Stimulated activated CD4-positive, alpha-beta T cell treated with anti-CD3 and anti-CD28 coated beads, Interleukin-4, amount 100 ng/mL, for 1 hour (primary cell): ENCODE data around the gene SSR4.
"Not testable (repeated sequence)": the region's sequence is repeated elsewhere in the genome, so short reads cannot be mapped to it uniquely, and the experiment has no call there.

Experiments used
- DNase-seq: peaks from one replicate; pipeline ENCODE4 v3.0.0-alpha.2; 2020

Gene SSR4

DNA sequence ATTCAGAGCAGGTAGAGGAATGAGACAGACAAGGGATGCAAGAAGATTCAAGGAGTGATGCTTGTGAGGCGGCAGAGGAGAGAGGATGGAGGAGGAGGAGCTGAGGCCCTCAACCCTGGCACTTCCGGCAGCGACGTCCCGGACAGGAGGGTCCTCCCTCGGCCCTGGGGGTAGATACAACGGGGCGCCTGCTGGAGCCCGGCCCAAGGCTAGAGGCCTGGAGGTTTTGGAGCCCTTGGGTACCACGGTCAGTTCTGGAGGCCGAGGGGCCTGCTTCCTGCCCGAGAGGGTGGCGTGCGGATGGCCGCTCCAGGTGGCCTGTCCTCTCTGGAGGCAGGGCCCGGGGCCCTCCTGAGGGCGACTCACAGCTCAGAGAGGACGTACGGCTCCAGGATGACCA, 13.5 kb downstream of the SSR4 start:
- DNase-seq: no peak

DNA sequence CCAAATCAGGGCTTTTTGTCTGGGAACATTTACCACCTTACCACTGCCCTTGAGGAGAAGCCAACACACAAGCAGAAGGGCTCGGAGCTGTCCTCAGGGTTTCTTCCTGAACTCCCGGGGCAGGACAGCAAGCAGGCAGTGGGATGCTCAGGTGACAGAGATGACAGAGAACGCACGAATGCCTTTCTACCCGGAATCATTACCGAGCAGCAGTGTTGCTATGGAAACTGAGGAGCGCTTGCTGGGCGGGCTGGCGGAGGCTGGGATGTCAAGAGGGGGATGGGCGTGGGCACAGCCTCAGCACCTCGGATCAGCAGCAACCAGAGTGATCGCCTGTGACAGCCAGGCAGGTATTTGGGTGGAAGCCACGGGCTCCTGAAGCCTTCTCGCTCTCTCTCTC, 17.8 kb downstream of the SSR4 start:
- no peak for DNase-seq

DNA sequence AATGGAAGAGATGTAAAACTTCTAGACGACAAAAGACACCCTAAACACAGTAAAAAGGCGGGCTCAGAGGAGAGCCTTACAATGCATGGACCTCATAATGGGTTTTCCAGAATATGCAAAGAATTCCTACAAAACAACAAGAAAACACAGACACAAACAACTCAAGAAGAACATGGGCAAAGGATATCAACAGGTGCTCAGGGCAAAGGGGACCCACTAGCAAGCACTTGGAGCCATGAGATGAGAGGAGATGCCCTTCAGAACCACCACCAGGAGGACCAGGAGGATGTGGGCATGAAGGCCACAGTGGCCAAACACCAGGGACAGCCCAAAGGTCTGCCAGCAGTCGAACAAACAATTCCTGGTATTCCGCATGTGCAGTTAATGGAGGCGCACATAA, 18.7 kb downstream of the SSR4 start:
- no peak for DNase-seq

DNA sequence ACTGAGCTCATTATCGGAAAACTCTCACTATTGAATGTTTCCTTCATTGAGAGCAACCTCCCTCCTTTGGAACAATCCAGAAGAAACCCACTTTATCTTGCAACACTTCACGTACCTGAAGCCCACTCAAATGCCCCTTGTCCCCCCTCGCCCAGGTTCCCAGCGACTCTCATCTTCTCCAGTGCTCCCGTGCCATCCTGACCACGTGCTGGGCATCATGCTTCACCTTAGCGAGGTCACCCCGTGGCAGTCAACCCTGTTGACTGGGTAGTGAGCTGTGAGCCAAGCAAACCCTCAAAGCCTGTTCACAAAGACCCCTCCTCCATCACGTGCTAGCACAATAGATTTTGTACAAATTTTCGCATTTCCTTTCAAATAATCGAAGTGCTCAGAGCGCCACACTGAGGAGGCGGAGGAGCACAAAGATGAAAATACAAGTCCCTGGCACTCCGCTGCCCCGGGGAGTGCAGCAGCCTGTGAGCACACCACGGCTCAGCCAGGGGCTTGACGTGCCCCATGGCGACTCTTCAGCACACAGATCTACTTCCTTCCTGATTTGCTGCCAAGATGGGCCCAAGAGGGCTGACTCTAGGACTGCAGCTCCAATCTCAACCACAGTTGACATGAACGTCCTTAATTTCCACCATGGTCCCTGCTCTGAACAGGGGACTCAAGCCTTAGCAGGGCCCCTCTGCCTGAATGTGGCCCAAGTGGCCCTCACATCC, 20.3 kb downstream of the SSR4 start:
- no peak for DNase-seq

DNA sequence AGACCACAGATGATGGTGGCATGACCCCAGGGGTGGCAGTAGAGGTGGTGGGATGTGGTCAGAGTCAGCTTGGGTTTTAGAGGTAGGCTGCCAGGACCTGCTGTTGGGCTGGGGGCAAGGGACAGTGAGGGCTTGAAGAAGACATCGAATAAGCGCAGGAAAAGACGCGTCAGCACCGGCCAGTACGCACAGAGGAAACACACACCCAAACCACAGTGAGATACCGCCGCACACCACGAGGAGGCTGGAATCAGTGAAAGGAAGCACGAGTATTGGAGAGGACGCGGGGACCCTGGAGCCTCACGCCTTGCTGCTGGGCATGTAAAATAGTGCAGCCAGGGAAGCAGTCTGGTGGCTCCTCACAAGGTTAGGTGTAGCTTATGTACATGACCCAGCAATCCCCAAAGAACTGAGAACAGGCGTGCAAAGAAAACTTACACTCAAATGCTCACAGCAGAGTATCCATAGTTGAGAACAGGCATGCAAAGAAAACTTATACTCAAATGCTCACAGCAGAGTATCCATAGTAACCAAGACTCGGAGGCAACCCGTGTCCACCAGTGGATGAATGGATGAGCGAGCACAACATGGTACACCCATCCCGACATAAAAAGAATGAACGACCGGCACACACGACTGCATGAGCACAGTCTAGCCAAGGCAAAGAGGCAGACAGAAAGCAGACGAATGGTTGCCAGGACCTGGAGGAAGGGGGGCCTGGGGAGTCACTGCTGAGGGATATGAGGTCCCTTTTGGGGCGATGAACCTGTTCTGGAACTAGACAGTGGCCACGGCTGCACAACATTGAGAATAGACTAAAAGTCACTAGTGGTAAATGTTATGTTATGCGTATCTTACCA, 22.6 kb downstream of the SSR4 start:
- DNase-seq: peak; percentile 36

- not testable (repeated sequence) for DNase-seq
These were observed 23.6 kb downstream of the SSR4 start for GRCh38 chrX:153818064-153818463.

DNA sequence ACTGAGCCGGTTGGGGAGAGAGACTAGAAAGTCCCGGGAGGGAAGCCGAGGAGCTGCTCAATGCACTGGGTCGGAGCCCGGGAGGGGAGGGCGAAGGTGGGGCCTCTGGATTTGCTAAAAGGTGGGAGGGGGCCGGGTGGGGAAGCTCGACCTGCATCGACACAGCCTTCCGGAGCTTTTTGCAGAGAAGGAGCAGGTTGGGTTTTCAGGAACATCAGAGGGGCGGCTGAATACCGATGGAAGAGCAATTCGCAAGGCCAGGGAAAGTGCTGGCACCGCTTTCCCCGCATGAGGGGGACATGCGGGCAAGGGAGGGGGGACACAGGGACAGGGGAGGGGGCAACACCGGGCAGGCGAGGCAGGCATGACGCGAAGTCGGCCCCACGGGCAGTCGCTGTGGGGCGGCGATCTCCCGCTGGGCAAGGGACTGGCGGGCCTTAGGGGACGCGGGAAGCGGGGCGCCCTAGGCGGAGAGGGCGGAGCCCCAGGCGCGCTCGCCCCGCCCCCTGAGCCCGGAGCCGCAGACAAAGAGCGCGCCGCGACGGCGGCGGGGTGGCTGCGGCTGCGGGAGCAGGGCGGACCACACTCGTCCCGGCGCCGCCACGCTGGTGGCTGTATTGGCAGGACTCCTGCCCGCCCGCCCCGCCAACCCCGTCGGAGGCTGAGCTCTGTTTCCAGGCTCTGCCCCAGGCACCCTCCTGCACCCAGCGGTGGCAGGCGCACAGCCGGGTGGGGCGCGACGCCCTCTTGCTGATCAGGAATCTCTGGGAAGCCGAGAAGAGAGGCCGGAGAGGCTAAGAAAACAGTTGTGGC, 24.3 kb downstream of the SSR4 start:
- DNase-seq: peak; percentile 58

GRCh38 chrX:153819384-153820040, 25.0 kb downstream of the SSR4 start:
- DNase-seq: no peak

- DNase-seq: no peak
These were observed 26.1 kb downstream of the SSR4 start for GRCh38 chrX:153820601-153821000.

DNA sequence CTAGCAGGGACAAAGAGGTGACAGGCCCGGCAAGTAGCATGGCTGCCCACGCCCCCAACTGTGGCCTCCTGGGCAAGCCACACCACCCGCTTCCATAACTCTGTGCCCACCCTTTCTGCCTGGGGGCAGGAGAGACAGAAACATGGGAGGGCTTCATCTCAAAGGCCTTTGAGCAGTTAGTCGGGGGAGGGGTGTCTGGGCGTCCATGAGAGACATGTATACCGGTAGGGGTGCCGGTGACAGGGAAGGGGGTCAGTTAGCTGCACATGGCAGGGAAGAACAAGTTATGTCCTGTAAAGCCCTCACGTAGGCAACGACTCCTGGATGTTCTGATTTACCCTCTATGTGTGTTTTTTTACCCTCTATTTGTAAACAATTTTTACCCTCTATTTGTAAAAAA, 26.6 kb downstream of the SSR4 start:
- no peak for DNase-seq

GRCh38 chrX:153824348-153824747, 29.9 kb downstream of the SSR4 start:
- DNase-seq: no peak

- no peak for DNase-seq
These were observed 30.6 kb downstream of the SSR4 start for GRCh38 chrX:153825042-153825441.

- DNase-seq: no peak
These were observed 32.5 kb downstream of the SSR4 start for GRCh38 chrX:153827016-153827415.

DNA sequence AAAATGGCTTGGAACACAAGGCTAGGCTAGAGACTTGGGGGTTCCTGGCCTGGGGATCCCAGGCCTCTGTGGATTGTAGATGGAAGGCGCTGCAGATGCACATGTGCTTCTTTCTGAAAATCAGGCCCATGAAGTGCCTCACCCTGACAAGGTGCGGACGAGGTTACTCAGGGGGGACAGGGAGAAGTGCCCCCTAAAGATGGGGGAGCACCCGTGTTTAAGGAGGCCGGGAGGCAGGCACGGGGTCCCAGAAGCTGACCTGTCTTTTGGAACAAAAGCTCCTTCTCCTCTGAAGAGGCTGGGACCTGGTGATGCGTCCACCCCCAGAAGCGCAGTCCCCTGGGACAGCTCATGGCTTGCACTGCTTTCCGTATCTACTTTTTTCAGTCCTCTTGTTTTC, 33.4 kb downstream of the SSR4 start:
- DNase-seq: no peak

DNA sequence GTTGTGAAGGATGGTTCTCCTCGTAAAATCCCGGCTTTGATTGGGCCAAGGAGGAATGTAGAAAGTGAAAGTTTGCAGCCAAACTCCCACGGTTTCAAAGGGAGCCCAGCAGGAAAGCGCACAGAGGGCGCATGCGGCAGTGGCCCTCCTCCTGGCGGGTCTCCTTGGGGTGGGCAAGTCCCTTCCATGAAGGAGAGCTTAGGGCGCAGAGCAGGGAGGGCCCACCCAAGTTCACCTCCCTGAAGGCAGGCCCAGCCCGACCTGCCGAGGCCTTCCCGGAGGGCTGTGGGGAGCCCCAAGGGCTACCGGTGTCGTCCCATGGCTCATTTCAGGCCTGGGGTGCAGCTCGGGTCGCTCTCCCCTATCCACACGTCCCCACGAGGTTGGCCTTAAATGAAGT, 33.8 kb downstream of the SSR4 start:
- DNase-seq: no peak

GRCh38 chrX:153828723-153829548, 34.5 kb downstream of the SSR4 start:
- DNase-seq: no peak

- DNase-seq: no peak
These were observed 35.0 kb downstream of the SSR4 start for GRCh38 chrX:153829549-153829798.

- DNase-seq: no peak
These were observed 35.6 kb downstream of the SSR4 start, which contains the start of gene PDZD4 for GRCh38 chrX:153829799-153830639. TSS of gene PDZD4 (minus strand) at chrX:153830544. CDS start at chrX:153830298, 246 bp downstream.

GRCh38 chrX:153830640-153831428, 36.4 kb downstream of the SSR4 start:
- DNase-seq: no peak

- DNase-seq: no peak
These were observed 37.1 kb downstream of the SSR4 start for GRCh38 chrX:153831429-153832150.
